Measurements from ENCODE around the gene GPATCH8. TPM values are rescaled to one million over a fixed set of nuclear protein-coding genes. Genes with fewer than 3 reads are reported as not detected.
A peak's percentile ranks its signal among the peaks of the same experiment; 100 is the strongest.

The GPATCH8 gene
- total RNA-seq, 1 donor from 2014 or later = 76.3 TPM

DNA sequence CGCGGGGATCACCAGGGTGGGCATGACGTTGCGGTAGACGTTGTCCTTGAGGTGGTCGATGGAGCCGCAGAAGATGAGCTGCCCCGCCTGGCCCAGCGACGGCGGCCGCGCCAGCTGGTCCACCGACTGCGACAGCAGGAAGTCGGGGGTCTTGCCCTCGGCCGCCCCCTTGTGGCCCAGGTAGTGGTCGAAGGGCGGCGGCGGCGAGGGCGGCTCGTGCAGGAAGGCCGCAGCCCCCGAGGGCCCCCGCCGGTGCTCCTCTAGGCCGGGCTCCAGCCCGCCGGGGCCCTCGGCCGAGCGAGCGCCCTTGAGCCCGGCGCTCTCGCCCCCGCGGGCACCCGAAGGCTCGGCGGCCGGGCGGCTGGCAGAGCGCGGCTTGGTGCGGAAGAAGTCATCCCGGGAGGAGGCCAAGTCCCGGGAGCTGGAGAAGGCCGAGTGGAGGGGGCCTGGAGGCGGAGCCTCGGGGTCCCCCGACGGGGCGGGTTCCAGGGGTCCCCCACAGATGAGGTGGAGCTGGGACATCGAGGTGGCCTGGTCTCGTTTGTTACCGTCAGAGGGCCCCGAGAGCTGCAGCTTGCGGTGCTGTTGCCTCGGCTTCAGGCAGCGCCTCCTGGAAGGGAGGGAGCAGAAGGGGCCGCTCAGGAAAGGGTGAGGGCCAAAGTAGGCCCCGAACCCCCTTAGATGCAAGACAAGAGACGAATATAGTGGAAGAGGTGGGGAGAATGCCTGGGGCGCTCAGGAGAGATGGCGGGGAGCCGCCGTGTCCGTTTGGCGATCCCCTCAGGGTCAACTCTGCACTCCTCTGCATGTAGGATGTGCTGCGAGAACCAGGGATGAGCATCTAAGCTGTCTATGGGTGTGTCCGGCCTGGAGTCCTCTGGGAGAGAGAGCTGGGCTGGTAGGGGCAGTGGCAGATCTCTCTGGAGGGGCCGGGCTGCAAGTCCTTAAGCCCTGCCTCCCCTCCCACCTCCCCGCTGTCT, 148.3 kb downstream of the GPATCH8 start:
- TF ChIP-seq, protein P1, sequence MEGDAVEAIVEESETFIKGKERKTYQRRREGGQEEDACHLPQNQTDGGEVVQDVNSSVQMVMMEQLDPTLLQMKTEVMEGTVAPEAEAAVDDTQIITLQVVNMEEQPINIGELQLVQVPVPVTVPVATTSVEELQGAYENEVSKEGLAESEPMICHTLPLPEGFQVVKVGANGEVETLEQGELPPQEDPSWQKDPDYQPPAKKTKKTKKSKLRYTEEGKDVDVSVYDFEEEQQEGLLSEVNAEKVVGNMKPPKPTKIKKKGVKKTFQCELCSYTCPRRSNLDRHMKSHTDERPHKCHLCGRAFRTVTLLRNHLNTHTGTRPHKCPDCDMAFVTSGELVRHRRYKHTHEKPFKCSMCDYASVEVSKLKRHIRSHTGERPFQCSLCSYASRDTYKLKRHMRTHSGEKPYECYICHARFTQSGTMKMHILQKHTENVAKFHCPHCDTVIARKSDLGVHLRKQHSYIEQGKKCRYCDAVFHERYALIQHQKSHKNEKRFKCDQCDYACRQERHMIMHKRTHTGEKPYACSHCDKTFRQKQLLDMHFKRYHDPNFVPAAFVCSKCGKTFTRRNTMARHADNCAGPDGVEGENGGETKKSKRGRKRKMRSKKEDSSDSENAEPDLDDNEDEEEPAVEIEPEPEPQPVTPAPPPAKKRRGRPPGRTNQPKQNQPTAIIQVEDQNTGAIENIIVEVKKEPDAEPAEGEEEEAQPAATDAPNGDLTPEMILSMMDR (IDR thresholded peaks at IDR 0.05; ENCODE audit: unreplicated experiment) = peak; percentile 74
- Mint-ChIP-seq H3K4me1 (peaks cover 11% of the 10 kb centered on the region), H3K27ac (no peak overlapping the region), H3K27me3 (ENCODE audit: low read depth) (no peaks in the 10 kb centered on the region), H3K4me3 (peak overlapping the region; percentile 63), H3K9me3 (no peaks in the 10 kb centered on the region), H3K36me3 (peaks cover 8% of the 10 kb centered on the region)
- peak; percentile 67 to 80 for DNase-seq (ENCODE audit: low spot score in 2 of 2, unreplicated experiment in 2 of 2)

DNA sequence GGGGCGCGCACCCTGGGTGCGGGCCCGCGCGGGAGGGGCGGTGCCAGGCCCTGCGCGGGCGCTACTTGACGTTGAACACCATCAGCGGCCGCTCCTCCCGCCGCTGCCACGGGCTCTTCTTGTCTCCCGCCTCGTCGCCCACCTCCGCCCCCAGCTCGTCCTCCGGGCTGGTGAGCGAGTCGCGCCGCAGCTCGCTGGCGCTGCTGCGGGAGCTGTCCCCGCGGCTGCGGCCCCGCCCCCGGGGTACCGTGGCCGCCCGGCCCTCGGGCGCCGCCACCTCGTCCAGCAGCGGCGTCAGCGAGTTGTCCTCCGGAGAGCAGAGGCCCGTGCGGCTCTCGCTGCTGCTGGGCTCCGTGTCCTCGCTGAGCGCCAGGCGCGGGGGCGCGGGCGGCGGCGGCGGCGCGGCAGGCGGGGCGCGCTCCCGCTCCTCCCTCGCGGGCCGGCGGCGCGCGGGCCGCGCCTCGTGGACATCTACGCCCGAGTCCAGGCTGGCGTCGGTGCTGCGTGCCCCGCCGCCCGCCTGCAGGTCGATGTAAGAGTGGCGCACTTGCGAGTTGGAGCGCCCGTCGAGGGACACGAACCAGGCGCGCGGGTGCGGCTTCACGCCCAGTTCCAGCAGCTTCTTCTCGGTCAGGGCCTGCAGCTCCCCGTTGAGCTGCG, 149.4 kb downstream of the GPATCH8 start:
- TF ChIP-seq, protein P1 (IDR thresholded peaks at IDR 0.05; ENCODE audit: unreplicated experiment) = no peak
- H3K27ac Mint-ChIP-seq = no peak overlapping the region
- DNase-seq (ENCODE audit: low spot score in 2 of 2, unreplicated experiment in 2 of 2) = no peak
- peaks cover 8% of the 10 kb centered on the region for H3K4me1 Mint-ChIP-seq
- peaks cover 6% of the 10 kb centered on the region for H3K36me3 Mint-ChIP-seq
- no peaks in the 10 kb centered on the region for H3K27me3 Mint-ChIP-seq (ENCODE audit: low read depth)
- H3K9me3 Mint-ChIP-seq = no peaks in the 10 kb centered on the region
- peak overlapping the region; percentile 59 for H3K4me3 Mint-ChIP-seq

DNA sequence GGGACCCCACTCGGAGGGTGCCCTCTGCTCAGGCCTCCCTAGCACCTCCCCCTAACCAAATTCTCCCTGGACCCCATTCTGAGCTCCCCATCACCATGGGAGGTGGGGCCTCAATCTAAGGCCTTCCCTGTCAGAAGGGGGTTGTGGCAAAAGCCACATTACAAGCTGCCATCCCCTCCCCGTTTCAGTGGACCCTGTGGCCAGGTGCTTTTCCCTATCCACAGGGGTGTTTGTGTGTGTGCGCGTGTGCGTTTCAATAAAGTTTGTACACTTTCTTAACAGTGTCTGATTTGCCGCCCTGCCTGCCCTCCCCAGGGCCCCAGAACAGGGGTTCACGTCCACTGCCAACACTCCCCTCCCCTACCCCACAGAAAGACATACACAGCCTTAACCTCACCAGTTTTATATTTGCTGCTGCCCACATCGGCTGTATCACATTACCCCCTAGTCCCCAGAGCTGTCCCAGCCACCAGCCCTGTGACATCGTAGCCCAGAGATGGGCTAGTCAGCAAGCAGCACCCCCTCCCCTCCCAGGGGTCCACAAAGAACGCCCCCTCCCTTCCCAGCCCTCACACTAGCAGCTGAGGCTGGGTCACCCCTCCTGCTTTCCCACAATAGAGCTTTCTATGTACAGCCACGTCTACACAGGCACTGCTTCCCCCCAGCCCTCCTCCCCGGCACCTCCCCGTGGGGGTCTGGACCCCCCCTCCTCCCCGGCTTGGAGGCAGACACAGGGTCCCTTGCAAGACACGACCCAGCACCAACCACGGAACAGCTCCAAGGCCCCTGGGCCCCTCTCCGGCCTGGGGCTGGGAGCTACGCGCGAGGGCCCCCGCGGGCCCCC, 150.2 kb downstream of the GPATCH8 start:
- peaks cover 5% of the 10 kb centered on the region for H3K36me3 Mint-ChIP-seq
- peak overlapping the region; percentile 49 for H3K4me3 Mint-ChIP-seq
- no peaks in the 10 kb centered on the region for H3K9me3 Mint-ChIP-seq
- DNase-seq (ENCODE audit: low spot score in 2 of 2, unreplicated experiment in 2 of 2) = no peak
- TF ChIP-seq, protein P1 (IDR thresholded peaks at IDR 0.05; ENCODE audit: unreplicated experiment) = no peak
- H3K4me1 Mint-ChIP-seq = peaks cover 8% of the 10 kb centered on the region
- no peaks in the 10 kb centered on the region for H3K27me3 Mint-ChIP-seq (ENCODE audit: low read depth)
- peak overlapping the region; percentile 53 for H3K27ac Mint-ChIP-seq

DNA sequence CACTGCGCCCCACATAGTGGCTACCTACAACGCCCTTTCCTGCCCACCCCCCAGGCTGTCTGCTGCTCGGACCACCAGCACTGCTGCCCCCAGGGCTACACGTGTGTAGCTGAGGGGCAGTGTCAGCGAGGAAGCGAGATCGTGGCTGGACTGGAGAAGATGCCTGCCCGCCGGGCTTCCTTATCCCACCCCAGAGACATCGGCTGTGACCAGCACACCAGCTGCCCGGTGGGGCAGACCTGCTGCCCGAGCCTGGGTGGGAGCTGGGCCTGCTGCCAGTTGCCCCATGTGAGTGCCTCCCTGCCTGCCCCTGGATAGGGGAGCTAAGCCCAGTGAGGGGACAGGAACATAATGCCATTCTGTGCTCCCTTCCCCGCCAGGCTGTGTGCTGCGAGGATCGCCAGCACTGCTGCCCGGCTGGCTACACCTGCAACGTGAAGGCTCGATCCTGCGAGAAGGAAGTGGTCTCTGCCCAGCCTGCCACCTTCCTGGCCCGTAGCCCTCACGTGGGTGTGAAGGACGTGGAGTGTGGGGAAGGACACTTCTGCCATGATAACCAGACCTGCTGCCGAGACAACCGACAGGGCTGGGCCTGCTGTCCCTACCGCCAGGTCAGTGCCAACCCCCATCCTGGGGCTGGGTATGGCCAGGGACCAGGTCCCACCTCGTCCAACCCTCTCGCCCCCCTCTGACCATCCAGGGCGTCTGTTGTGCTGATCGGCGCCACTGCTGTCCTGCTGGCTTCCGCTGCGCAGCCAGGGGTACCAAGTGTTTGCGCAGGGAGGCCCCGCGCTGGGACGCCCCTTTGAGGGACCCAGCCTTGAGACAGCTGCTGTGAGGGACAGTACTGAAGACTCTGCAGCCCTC, 151.0 kb downstream of the GPATCH8 start:
- H3K27ac Mint-ChIP-seq = no peak overlapping the region
- TF ChIP-seq, protein P1 (IDR thresholded peaks at IDR 0.05; ENCODE audit: unreplicated experiment) = no peak

More for the DNA sequence above, 151.0 kb downstream of the GPATCH8 start:
- Mint-ChIP-seq H3K4me1 (peaks cover 8% of the 10 kb centered on the region), H3K27me3 (ENCODE audit: low read depth) (no peaks in the 10 kb centered on the region), H3K36me3 (peaks cover 5% of the 10 kb centered on the region), H3K4me3 (peak overlapping the region; percentile 49), H3K9me3 (no peaks in the 10 kb centered on the region)
- no peak for DNase-seq (ENCODE audit: low spot score in 2 of 2, unreplicated experiment in 2 of 2)
